Thyroid gland (tissue), 4 donors: ENCODE measurements around the gene CCDC78. TPM values are rescaled to one million over a fixed set of nuclear protein-coding genes. Genes with fewer than 3 reads are reported as not detected.

Source experiments
- DNase-seq, 2 donors: peaks; one replicate each; pipeline ENCODE4 v3.0.0-alpha.2; 2019
- H3K27ac ChIP-seq, 3 donors: fragments of 200-600 bp; sonication (generic); 1 replicate in 2 of 3; 2 replicates in 1 of 3; pipeline ENCODE4 v1.5.1; 2016 to 2019; ENCODE audit warnings: mild to moderate bottlenecking in 1 of 3, moderate library complexity in 1 of 3
- H3K27me3 ChIP-seq: fragments of 200-600 bp; sonication (generic); one replicate; pipeline ENCODE4 v1.5.1; 2019
- H3K36me3 ChIP-seq, 2 donors: fragments of 200-600 bp; sonication (generic); one replicate each; pipeline ENCODE4 v1.5.1; 2016 to 2019
- H3K4me1 ChIP-seq, 2 donors: fragments of 200-600 bp; sonication (generic); one replicate each; pipeline ENCODE4 v1.5.1; 2017 to 2019
- H3K4me3 ChIP-seq, 3 donors: fragments of 200-600 bp; sonication (generic); replicated peaks in 1 of 3; 1 replicate in 2 of 3; 2 replicates in 1 of 3; pipeline ENCODE4 v1.5.1; 2016; ENCODE audit warnings: mild to moderate bottlenecking in 1 of 3
- H3K9me3 ChIP-seq: fragments of 200-600 bp; sonication (generic); one replicate; pipeline ENCODE4 v1.5.1; 2017
- CTCF ChIP-seq, 6 experiments: fragments of 200-600 bp in 3 of 6; fragments of 450-650 bp in 3 of 6; sonication (generic) in 3 of 6; IDR thresholded peaks; one replicate each; pipeline ENCODE4 v1.5.1; 2016 to 2019; ENCODE audit warnings: antibody characterized with exemption in 6 of 6, mild to moderate bottlenecking in 2 of 6, inconsistent platforms in 1 of 6, moderate library complexity in 1 of 6
- POLR2A ChIP-seq, 2 donors: fragments of 450-650 bp; IDR thresholded peaks; one replicate each; pipeline ENCODE4 v1.6.1; 2017; ENCODE audit warnings: antibody characterized with exemption in 2 of 2, mild to moderate bottlenecking in 2 of 2, moderate library complexity in 1 of 2
- WGBS, 2 donors: methylation state at CpG; one replicate each; pipeline ENCODE4 v1.1.5; 2017; 5-methylcytosine and 5-hydroxymethylcytosine counted together
- intact Hi-C: fragments of 100-400 bp; cut with DNase I; formaldehyde crosslinking; loops from one replicate; pipeline ENCODE4 v1.15.1; 2023
- total RNA-seq, 4 donors: library from RNA; depleted of rRNA; stranded (reverse); fragments of >200 nt; gene quantifications; one replicate each; pipeline ENCODE4 v1.2.3, GENCODE V29; 2016

Gene CCDC78
- total RNA-seq, 4 donors from 2014 or later = 0.27 TPM; not detected in 3

GRCh38 chr16:710500-711075 lies 15.7 kb downstream of the CCDC78 start:
- peaks cover 6% of the 10 kb centered on the region for H3K27me3 ChIP-seq
- intact Hi-C loops = loop anchor here (2.0 to 10.0 kb wide), 2 partner anchors 74 to 344 kb away; no protein-coding TSS in a partner anchor
- no peak overlapping the region for H3K27ac ChIP-seq
- no peak for TF ChIP-seq POLR2A (IDR thresholded peaks at IDR 0.05)
- TF ChIP-seq CTCF (IDR thresholded peaks at IDR 0.05) = no peak
- H3K4me1 ChIP-seq = peaks cover 5 to 8% of the 10 kb centered on the region in 2 donors
- H3K4me3 ChIP-seq = no peak overlapping the region
- no peak for DNase-seq
- no peaks in the 10 kb centered on the region for H3K9me3 ChIP-seq
- H3K36me3 ChIP-seq = no peaks in the 10 kb centered on the region
- 57 to 65% methylated on average over 5 of the region's 21 CpGs for WGBS, 2 donors

DNA sequence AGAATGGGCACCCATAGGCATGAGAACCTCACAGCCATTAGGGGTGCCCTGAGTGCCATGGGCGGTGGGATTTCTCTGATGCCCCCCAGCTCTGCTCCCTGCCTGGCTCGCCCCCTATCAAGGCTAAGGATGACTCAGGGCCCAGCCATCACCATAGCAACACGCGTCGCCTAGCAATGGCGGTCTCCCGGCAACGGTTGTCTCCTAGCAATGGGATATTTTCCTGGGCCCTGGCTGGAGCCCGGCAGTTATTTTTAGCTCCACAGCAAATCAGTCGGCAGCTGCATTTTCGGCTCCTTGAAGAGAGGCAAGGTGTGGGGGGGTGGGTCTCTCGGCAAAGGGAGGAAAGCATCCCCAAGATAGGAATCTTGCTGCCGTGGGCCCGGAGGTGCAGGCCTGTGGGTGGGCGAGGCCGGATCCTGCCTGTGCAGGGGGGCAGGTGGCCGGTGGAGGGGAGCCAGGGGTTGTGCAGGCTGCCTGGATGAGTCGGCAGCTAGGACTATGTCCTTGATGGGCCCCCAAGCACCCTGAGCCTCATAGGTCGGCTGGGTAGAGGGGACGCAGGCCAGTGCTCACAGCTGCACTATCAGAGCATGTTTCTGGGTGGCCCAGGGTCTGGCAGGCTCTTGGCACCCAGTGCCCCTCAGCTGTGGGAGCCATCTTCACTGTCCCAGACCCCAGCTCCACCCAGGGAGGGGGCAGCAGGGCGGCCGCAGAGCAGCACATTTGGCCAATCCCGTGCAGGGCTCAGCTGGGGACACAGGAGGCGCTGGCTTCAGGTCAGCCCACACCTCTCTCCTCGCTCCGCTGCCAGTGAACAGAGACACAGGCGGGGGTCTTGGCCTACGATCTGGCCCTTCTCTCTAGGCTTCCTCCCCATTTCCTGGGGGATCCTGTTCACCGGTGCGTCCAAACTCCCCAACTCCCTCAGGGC lies 16.4 kb downstream of the CCDC78 start:
- WGBS, 2 donors = 28% methylated on average over 12 to 26 of the region's 30 CpGs
- TF ChIP-seq CTCF (IDR thresholded peaks at IDR 0.05) (no peak), POLR2A (IDR thresholded peaks at IDR 0.05) (no peak)
- intact Hi-C loops = loop anchor here (2.0 to 10.0 kb wide), 3 partner anchors 75 to 485 kb away; no protein-coding TSS in a partner anchor

DNA sequence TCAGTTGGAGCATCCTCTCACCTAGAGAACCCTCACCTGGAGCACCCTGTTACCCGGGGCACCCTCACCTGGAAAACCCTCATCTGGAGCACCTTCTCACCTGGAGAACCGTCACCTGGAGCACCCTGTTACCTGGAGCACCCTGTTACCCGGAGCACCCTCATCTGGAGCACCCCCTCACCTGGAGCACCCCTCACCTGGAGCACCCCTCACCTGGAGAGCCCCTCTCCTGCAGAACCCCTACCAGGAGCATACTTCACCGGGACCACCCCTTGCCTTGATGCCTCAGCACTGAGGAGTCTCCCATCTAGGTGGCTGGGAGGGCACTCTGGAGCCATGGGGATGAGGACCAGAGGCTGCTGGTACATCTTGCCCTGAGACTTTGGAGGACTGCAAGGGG lies 17.3 kb downstream of the CCDC78 start:
- intact Hi-C loops = loop anchor here (10.0 kb wide), 1 partner anchor 486 kb away; no protein-coding TSS in a partner anchor
- no peak for DNase-seq
- H3K27me3 ChIP-seq = peaks cover 10% of the 10 kb centered on the region
- H3K36me3 ChIP-seq = no peaks in the 10 kb centered on the region
- no peak overlapping the region for H3K4me3 ChIP-seq
- H3K4me1 ChIP-seq = peaks cover 0 to 9% of the 10 kb centered on the region in 2 donors
- H3K9me3 ChIP-seq = no peaks in the 10 kb centered on the region
- 50 to 84% methylated on average over 2 to 4 of the region's 4 CpGs for WGBS, 2 donors
- TF ChIP-seq POLR2A (IDR thresholded peaks at IDR 0.05) (no peak), CTCF (IDR thresholded peaks at IDR 0.05) (no peak)
- no peak overlapping the region for H3K27ac ChIP-seq

More for the DNA sequence above, 16.4 kb downstream of the CCDC78 start:
- DNase-seq = no peak
- Histone ChIP-seq H3K27ac (no peak overlapping the region), H3K36me3 (no peaks in the 10 kb centered on the region), H3K27me3 (peaks cover 6% of the 10 kb centered on the region), H3K4me1 (peaks cover 5 to 16% of the 10 kb centered on the region in 2 donors), H3K4me3 (no peak overlapping the region), H3K9me3 (no peaks in the 10 kb centered on the region)

- Histone ChIP-seq H3K27me3 (peaks cover 13% of the 10 kb centered on the region), H3K9me3 (no peaks in the 10 kb centered on the region), H3K4me1 (peaks cover 0 to 9% of the 10 kb centered on the region in 2 donors), H3K27ac (no peak overlapping the region), H3K36me3 (no peaks in the 10 kb centered on the region), H3K4me3 (no peak overlapping the region)
- DNase-seq = no peak
- 39 to 64% methylated on average over 3 of the region's 3 CpGs for WGBS, 2 donors
- intact Hi-C loops = loop anchor here (10.0 kb wide), 1 partner anchor 487 kb away; no protein-coding TSS in a partner anchor
- TF ChIP-seq POLR2A (IDR thresholded peaks at IDR 0.05) (no peak), CTCF (IDR thresholded peaks at IDR 0.05) (no peak)
Measured at GRCh38 chr16:708019-708418, 18.2 kb downstream of the CCDC78 start.
